Left lung (tissue), 10 donors: Measurements from ENCODE around the gene INPP5D. TPM values are rescaled to one million over a fixed set of nuclear protein-coding genes. Genes with fewer than 3 reads are reported as not detected.

Source experiments
- ATAC-seq: fragments of 200-7000 bp; cut with Tn5 transposase; one replicate; pipeline ENCODE4 v1.9.1; 2020; ENCODE audit warnings: moderate library complexity
- DNase-seq, 4 donors: peaks; one replicate each; pipeline ENCODE4 v3.0.0-alpha.2; 2013 to 2020
- H3K27ac ChIP-seq, 2 donors: fragments of 200-600 bp; sonication (generic) in 1 of 2; one replicate each; pipeline versions ENCODE4 v1.5.0 to v1.8.0; 2020 to 2021
- H3K27me3 ChIP-seq, 2 donors: fragments of 200-600 bp; sonication (generic) in 1 of 2; one replicate each; pipeline versions ENCODE4 v1.5.0 to v1.8.0; 2020 to 2021
- H3K36me3 ChIP-seq, 2 donors: fragments of 200-600 bp; sonication (generic) in 1 of 2; one replicate each; pipeline versions ENCODE4 v1.5.0 to v1.8.0; 2020 to 2021
- H3K4me1 ChIP-seq, 2 donors: fragments of 200-600 bp; one replicate each; pipeline ENCODE4 v1.8.0; 2021
- H3K4me3 ChIP-seq, 2 donors: fragments of 200-600 bp; sonication (generic) in 1 of 2; one replicate each; pipeline versions ENCODE4 v1.5.0 to v1.8.0; 2020 to 2021; ENCODE audit warnings: mild to moderate bottlenecking in 1 of 2
- H3K9me3 ChIP-seq, 2 donors: fragments of 200-600 bp; sonication (generic) in 1 of 2; one replicate each; pipeline versions ENCODE4 v1.5.0 to v1.8.0; 2020 to 2021
- CTCF ChIP-seq, 2 donors: fragments of 200-600 bp; sonication (generic) in 1 of 2; IDR thresholded peaks; one replicate each; pipeline versions ENCODE4 v1.5.0 to v1.8.0; 2021; ENCODE audit warnings: antibody characterized with exemption in 2 of 2
- intact Hi-C, 2 donors: fragments of 100-400 bp; cut with DNase I; formaldehyde crosslinking; loops; one replicate each; pipeline versions ENCODE4 v1.11.2 to v1.14.2; 2022
- polyA plus RNA-seq, 6 donors: library from polyadenylated mRNA; unstranded; fragments of 120-200 nt; gene quantifications; one replicate each; pipeline ENCODE4 v1.2.1, GENCODE V29; 2013; ENCODE audit not compliant: insufficient read length in 6 of 6
- total RNA-seq, 2 donors: library from RNA; stranded (reverse); fragmentation: NEBNext Ultra II Directional; extraction: Animal tissue kit (Norgen Biotek cat#: 25700); gene quantifications; one replicate each; pipeline ENCODE4 v1.2.1, GENCODE V29; 2021
- donor health status: DM: no; HTN: yes; CAD: no.
- donor health status: DM: no; HTN: no; CAD: no.

The INPP5D gene
- total and polyA plus RNA-seq, 8 donors: 10.8 to 40.5 (median 15.0) TPM

- TF ChIP-seq CTCF (IDR thresholded peaks at IDR 0.05): no peak
- Histone ChIP-seq H3K4me3 (no peak overlapping the region), H3K36me3 (no peaks in the 10 kb centered on the region), H3K4me1 (no peaks in the 10 kb centered on the region), H3K27ac (no peak overlapping the region), H3K9me3 (no peaks in the 10 kb centered on the region), H3K27me3 (no peaks in the 10 kb centered on the region)
- DNase-seq (no peak), ATAC-seq (no peak)
- intact Hi-C loops: no loop called here
Observed at GRCh38 chr2:233039212-233039845, 20.8 kb upstream of the INPP5D start.

- no peak overlapping the region for H3K4me3 ChIP-seq
Observed at GRCh38 chr2:233039846-233040530, 20.2 kb upstream of the INPP5D start.

GRCh38 chr2:233040571-233040970, 19.6 kb upstream of the INPP5D start:
- TF ChIP-seq CTCF (IDR thresholded peaks at IDR 0.05): no peak
- intact Hi-C loops: no loop called here
- H3K4me3 ChIP-seq: no peak overlapping the region

More at GRCh38 chr2:233039846-233040530, 20.2 kb upstream of the INPP5D start:
- Histone ChIP-seq H3K9me3 (no peaks in the 10 kb centered on the region), H3K4me1 (no peaks in the 10 kb centered on the region), H3K27me3 (no peaks in the 10 kb centered on the region), H3K27ac (no peak overlapping the region), H3K36me3 (no peaks in the 10 kb centered on the region)
- no peak for ATAC-seq
- no peak for DNase-seq
- intact Hi-C loops: no loop called here
- TF ChIP-seq CTCF (IDR thresholded peaks at IDR 0.05): no peak

GRCh38 chr2:233041722-233042323, 18.3 kb upstream of the INPP5D start:
- H3K36me3 ChIP-seq: no peaks in the 10 kb centered on the region
- ATAC-seq (no peak), DNase-seq (no peak)
- no peak overlapping the region for H3K27ac ChIP-seq
- no peaks in the 10 kb centered on the region for H3K4me1 ChIP-seq
- no peaks in the 10 kb centered on the region for H3K27me3 ChIP-seq
- intact Hi-C loops: no loop called here
- no peak for TF ChIP-seq CTCF (IDR thresholded peaks at IDR 0.05)
- H3K9me3 ChIP-seq: no peaks in the 10 kb centered on the region
- H3K4me3 ChIP-seq: no peak overlapping the region

More at GRCh38 chr2:233040571-233040970, 19.6 kb upstream of the INPP5D start:
- Histone ChIP-seq H3K27ac (no peak overlapping the region), H3K4me1 (no peaks in the 10 kb centered on the region), H3K9me3 (no peaks in the 10 kb centered on the region), H3K27me3 (no peaks in the 10 kb centered on the region), H3K36me3 (no peaks in the 10 kb centered on the region)
- no peak for ATAC-seq
- no peak for DNase-seq

GRCh38 chr2:233042549-233042948, 17.6 kb upstream of the INPP5D start:
- Histone ChIP-seq H3K27me3 (no peaks in the 10 kb centered on the region), H3K27ac (no peak overlapping the region), H3K36me3 (no peaks in the 10 kb centered on the region), H3K4me1 (no peaks in the 10 kb centered on the region), H3K4me3 (no peak overlapping the region), H3K9me3 (no peaks in the 10 kb centered on the region)
- intact Hi-C loops: no loop called here
- DNase-seq (no peak), ATAC-seq (no peak)
- no peak for TF ChIP-seq CTCF (IDR thresholded peaks at IDR 0.05)
